ENCODE measurements around the gene PTTG1. TPM values are rescaled to one million over a fixed set of nuclear protein-coding genes. Genes with fewer than 3 reads are reported as not detected.

Gene PTTG1
- polyA plus RNA-seq, 1 of the 3 experiments (the other 2 are of a cell fraction): 279 TPM

DNA sequence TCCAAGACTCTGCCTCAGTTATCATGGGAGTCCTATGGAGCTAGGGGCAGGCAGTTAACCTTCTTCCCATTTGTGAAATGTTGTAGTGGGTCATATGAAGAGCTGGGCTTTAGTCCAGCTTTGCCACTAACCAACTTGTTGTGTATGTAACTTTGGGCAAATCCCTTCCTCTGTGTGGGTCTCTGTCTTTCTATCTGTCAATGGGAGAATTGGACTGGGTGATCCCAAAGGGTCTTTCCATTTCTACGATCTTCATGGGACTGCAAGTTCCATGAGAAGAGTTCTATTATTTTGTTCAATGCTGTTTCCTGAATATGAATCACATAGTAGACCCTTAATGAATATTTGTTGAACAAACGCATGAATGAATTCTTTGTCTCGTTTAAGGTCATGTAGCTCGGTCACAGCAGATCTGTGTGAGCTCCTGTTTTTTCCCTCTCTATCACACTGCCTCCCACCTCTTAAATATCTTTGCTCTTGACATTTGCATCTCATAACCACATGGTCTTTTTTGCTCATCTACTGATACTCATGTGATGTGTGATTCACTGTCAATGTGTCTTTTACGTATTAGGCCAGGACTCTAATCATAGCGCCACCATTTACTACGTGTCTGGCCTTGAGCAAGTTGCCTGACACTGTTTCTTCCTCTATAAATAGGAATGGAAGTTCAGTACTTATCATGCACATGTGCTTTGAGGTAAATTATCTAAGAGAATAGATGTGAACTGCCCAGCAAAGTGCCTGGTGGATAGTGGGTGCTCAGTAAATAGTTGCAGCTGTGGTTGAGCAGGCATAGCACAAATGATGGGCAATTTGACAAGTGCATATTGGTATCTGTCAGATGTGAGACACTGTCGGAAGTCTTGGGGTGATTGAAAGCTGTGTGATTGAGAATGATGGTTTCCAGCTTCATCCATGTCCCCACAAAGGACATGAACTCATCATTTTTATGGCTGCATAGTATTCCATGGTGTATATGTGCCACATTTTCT is 37.4 kb downstream of the PTTG1 start:
- Histone ChIP-seq H3K9me2 (no peaks in the 10 kb centered on the region), H4K20me1 (ENCODE audit: insufficient read depth) (no peaks in the 10 kb centered on the region), H3K27me3 (ENCODE audit: insufficient read depth) (no peaks in the 10 kb centered on the region), H3K9me3 (no peaks in the 10 kb centered on the region), H2AFZ (ENCODE audit: low read depth) (no peak overlapping the region), H3K79me2 (ENCODE audit: insufficient read depth) (no peaks in the 10 kb centered on the region), H3K4me2 (no peak overlapping the region), H3K27ac (ENCODE audit: low read depth in 2 of 2, low read length in 1 of 2) (no peak overlapping the region), H3K36me3 (replicated peaks in 1 of 2; ENCODE audit: control insufficient read depth in 1 of 2, insufficient read depth in 2 of 2, low read length in 1 of 2) (no peaks in the 10 kb centered on the region), H3K4me1 (ENCODE audit: control insufficient read depth in 1 of 2, insufficient read depth in 2 of 2, low read depth in 1 of 2, low read length in 1 of 2) (peaks cover 0 to 5% of the 10 kb centered on the region in 2 experiments; a peak in 2 of 4 replicates), H3F3A (replicated peaks; ENCODE audit: insufficient read depth) (peaks cover 4% of the 10 kb centered on the region), H3K4me3 (ENCODE audit: low read depth in 2 of 2, low read length in 1 of 2) (no peak overlapping the region), H3K9ac (no peak overlapping the region)
- ChIA-PET POLR2A (no interaction called here), CTCF (interaction anchor here (4.4 kb wide), 1 partner anchor 20 kb away, joined by 32 read pairs; no protein-coding TSS in a partner anchor)
- TF ChIP-seq IRF3 (IDR thresholded peaks at IDR 0.05; ENCODE audit: low read depth, low read length): no peak
- no peak for TF ChIP-seq TCF12 (IDR thresholded peaks at IDR 0.05)
- TF ChIP-seq TAF1 (IDR thresholded peaks at IDR 0.05; ENCODE audit: borderline replicate concordance, low read depth, low read length): no peak
- no peak for TF ChIP-seq MAX (IDR thresholded peaks at IDR 0.05; ENCODE audit: low read depth)
- no peak for TF ChIP-seq SMC3 (IDR thresholded peaks at IDR 0.05; ENCODE audit: low read depth, low read length)
- no peak for TF ChIP-seq FOXJ3 (CRISPR knock-in tag; IDR thresholded peaks at IDR 0.05)
- TF ChIP-seq USF1 (IDR thresholded peaks at IDR 0.05; ENCODE audit: borderline replicate concordance, low read depth): no peak
- TF ChIP-seq CHD2 (IDR thresholded peaks at IDR 0.05; ENCODE audit: low read length, partially characterized antibody): no peak
- no peak for TF ChIP-seq RAD21 (IDR thresholded peaks at IDR 0.05; ENCODE audit: low read length)
- no peak for DNase-seq
- 83% methylated on average over 8 of the region's 8 CpGs for WGBS (ENCODE audit: low lambda C conversion rate)

- TF ChIP-seq, protein P1, sequence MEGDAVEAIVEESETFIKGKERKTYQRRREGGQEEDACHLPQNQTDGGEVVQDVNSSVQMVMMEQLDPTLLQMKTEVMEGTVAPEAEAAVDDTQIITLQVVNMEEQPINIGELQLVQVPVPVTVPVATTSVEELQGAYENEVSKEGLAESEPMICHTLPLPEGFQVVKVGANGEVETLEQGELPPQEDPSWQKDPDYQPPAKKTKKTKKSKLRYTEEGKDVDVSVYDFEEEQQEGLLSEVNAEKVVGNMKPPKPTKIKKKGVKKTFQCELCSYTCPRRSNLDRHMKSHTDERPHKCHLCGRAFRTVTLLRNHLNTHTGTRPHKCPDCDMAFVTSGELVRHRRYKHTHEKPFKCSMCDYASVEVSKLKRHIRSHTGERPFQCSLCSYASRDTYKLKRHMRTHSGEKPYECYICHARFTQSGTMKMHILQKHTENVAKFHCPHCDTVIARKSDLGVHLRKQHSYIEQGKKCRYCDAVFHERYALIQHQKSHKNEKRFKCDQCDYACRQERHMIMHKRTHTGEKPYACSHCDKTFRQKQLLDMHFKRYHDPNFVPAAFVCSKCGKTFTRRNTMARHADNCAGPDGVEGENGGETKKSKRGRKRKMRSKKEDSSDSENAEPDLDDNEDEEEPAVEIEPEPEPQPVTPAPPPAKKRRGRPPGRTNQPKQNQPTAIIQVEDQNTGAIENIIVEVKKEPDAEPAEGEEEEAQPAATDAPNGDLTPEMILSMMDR (IDR thresholded peaks at IDR 0.05): peak; percentile 46
- TF ChIP-seq TEAD4 (IDR thresholded peaks at IDR 0.05; ENCODE audit: borderline replicate concordance, insufficient read depth) (0 out of 2 replicates have a peak, but pooled peaks have one; percentile 33), SIN3A (IDR thresholded peaks at IDR 0.05; ENCODE audit: borderline replicate concordance, low read depth, low read length) (no peak), NFIC (IDR thresholded peaks at IDR 0.05; ENCODE audit: borderline replicate concordance) (no peak)
- no peaks in the 10 kb centered on the region for H3K36me3 ChIP-seq (replicated peaks in 1 of 2; ENCODE audit: control insufficient read depth in 1 of 2, insufficient read depth in 2 of 2, low read length in 1 of 2)
- H4K20me1 ChIP-seq (ENCODE audit: insufficient read depth): no peaks in the 10 kb centered on the region
- H2AFZ ChIP-seq (ENCODE audit: low read depth): no peak overlapping the region
- H3K9me3 ChIP-seq: no peaks in the 10 kb centered on the region
- H3K4me3 ChIP-seq (ENCODE audit: low read depth in 2 of 2, low read length in 1 of 2): no peak overlapping the region
- no peak overlapping the region for H3K4me2 ChIP-seq
- POLR2A ChIA-PET: no interaction called here
- DNase-seq: no peak
- H3F3A ChIP-seq (replicated peaks; ENCODE audit: insufficient read depth): peaks cover 4% of the 10 kb centered on the region
- CTCF ChIA-PET: interaction anchor here (4.4 kb wide), 1 partner anchor 22 kb away, joined by 32 read pairs; no protein-coding TSS in a partner anchor
- no peaks in the 10 kb centered on the region for H3K9me2 ChIP-seq
- no peaks in the 10 kb centered on the region for H3K27me3 ChIP-seq (ENCODE audit: insufficient read depth)
- H3K27ac ChIP-seq (ENCODE audit: low read depth in 2 of 2, low read length in 1 of 2): no peak overlapping the region
- H3K4me1 ChIP-seq (ENCODE audit: control insufficient read depth in 1 of 2, insufficient read depth in 2 of 2, low read depth in 1 of 2, low read length in 1 of 2): peaks cover 0 to 10% of the 10 kb centered on the region in 2 experiments; a peak in 2 of 4 replicates
- WGBS (ENCODE audit: low lambda C conversion rate): 47% methylated on average over 4 of the region's 4 CpGs
- H3K9ac ChIP-seq: no peak overlapping the region
- H3K79me2 ChIP-seq (ENCODE audit: insufficient read depth): no peaks in the 10 kb centered on the region
Observed at GRCh38 chr5:160460377-160461049, 38.9 kb downstream of the PTTG1 start.

Measured in SK-N-SH (cell line).